ENCODE measurements around the gene TNP2.
"Not testable (repeated sequence)": the region's sequence is repeated elsewhere in the genome, so short reads cannot be mapped to it uniquely, and the experiment has no call there.

TNP2 gene

DNA sequence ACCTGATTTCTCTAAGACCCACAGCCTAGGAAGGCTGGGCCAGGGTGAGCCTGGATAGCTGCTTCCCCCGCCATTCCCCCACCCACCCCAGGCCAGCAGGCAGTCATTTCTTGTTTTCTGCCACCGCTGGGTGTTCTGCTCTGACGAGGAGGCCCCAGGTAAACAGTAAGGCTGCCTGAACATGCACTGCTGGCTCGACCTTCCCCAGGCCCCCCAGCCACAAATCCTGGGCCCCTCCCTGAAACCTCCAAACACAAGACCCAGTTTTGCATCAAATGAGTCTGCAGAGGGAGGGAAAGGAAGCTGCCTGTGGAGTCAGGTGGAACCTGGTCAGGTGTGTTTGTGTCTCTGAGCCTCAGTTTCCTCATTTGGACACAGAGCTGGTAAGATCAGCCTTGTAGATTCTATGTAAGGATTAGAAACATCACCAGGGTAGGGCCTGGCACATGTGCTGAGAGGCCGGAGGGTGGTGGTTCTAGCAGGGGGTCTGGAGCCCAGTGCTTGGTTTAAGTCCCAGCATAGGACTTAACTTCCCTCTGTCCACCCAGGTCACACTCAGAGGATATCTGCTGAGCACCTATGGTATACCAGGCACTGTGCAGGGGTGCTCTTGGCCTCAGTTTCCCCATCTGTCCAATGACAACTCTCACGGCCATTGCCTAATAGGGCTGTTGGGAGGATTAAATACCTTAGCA lies 30.9 kb upstream of the TNP2 start:
- DNase-seq = no peak

- DNase-seq = not testable (repeated sequence)
Observed at GRCh38 chr16:11298950-11299547, 29.9 kb upstream of the TNP2 start.

DNA sequence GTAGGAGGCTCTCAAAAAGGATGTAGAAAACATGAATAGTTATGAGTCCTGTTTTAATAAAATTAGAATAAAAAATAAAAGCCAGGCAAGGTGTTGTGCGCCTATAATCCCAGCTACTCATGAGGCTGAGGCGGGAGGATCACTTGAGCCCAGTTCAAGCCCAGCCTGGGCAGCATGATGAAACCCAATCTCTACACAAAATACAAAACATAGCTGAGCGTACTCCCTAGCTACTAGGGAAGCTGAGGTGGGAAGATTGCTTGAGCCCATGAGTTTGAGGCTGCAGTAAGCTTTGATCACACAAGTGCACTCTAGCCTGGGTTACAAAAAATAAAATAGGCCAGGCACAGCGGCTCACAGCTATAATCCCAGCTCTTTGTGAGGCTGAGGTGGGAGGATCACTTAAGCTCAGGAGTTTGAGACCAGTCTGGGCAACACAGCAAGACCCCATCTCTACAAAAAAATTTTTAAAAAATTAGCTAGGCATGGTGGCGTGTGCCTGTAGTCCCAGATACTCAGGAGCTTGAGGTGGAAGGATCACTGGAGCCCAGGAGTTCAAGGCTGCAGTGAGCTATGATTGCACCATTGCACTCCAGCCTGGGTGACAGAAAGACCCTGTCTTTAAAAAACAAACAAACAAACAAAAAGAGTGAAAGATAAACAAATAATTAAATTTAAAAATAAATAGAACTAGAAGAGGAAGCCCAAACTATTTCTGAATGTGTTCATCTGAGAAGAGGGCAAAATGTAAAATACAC lies 29.2 kb upstream of the TNP2 start:
- DNase-seq = no peak

DNA sequence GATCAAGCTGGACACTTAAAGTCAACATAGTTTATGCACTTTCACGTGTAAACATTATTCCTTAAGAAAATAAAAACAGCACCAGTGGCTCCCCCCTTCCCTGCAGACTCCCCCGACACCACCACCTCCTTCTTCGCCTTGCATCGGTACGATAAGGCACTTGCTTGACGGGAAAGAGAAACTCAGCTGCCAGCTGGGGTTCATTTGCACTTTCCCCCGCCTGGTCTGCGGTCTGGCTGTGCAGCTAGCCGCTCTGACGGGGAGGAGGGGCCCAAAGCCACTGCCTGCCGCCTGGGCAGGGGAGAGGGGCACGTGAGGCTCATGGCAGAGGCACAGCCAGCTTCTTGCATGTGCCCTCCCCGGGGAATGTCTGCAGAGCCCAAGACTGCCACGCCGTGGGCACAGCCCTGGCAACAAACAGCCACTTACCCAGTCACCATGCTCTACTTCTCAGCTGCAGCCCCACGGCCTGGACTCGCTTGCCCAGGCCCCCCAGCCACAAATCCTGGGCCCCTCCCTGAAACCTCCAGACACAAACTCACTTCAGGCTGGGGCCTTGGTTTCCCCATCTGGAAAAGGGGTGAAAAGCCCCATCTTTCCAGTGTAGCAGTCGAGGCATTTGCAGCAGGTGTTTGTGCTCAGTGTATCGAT lies 28.5 kb upstream of the TNP2 start:
- DNase-seq = peak; percentile 27

GRCh38 chr16:11296706-11297491 lies 27.8 kb upstream of the TNP2 start:
- DNase-seq = no peak

DNA sequence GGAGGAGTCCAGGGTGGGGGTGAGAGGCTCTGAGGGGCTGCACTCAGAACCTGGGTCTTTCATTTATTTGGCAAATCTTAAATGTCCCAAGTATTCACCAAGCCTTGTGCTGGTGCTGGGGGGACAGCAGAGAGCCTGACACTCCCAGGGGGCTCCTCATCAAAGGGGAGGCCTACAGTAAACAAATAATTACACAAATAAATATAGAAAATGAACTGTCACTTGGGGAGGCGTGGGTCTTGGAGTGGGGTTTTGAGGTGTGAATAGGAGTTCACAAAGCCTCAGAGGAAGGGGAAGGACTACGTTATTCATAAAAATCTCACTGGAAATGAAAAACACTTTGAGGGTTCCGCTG lies 27.2 kb upstream of the TNP2 start:
- no peak for DNase-seq

GRCh38 chr16:11295672-11296071 lies 26.5 kb upstream of the TNP2 start:
- no peak for DNase-seq

DNA sequence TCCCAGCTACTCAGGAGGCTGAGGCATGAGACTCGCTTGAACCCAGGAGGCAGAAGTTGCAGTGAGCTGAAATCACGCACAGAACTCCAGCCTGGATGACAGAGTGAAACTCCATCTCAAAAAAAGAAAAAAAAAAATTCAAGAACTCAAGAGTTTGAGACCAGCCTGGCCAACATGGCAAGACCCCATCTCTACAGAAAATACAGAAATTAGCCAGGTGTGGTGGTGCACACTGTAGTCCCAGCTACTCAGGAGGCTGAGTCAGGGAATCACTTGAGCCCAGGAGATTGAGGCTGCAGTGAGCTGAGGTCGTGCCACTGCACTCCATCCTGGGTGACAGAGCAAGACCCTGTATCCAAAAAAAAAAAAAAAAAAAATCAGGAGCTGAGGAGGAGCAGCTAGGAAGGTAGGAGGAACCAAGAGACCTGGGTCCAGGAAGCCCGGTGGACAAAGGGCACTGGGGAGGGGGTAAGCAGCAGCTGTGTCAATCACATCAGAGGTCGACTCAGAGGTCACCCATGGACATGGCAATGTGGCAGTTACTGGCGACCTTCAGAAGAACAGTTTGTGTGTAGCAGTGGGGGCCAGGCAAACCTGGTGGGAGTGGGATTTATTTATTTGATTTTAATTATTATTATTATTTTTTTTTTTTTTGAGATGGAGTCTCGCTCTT lies 23.1 kb upstream of the TNP2 start:
- no peak for DNase-seq

DNA sequence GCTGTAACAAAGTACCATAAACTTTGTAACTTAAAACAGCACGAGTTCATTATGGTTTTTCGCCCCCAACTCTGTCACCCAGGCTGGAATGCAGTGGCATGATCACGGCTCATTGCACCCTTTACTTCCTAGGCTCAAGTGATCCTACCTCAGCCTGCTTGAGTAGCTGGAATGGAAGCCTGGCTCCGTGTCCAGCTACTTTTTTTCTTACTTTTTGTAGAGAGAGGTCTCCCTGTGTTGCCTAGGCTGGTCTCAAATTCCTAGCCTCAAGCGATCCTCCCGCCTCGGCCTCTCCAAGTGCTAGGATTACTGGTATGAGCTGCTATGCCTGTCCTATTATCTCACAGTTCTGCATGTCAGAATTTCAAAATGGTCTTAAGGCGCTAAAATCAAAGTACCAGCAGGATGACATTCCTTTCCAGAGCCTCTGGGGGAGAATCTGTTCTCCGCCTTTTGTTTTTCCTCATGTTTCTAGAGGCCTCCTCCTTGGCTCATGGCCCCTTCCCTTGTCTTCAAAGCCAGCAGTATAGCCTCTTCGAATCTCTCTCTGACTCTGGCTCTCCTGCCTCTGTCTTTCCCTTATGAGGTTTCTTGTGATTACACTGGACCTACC lies 22.1 kb upstream of the TNP2 start:
- no peak for DNase-seq

DNA sequence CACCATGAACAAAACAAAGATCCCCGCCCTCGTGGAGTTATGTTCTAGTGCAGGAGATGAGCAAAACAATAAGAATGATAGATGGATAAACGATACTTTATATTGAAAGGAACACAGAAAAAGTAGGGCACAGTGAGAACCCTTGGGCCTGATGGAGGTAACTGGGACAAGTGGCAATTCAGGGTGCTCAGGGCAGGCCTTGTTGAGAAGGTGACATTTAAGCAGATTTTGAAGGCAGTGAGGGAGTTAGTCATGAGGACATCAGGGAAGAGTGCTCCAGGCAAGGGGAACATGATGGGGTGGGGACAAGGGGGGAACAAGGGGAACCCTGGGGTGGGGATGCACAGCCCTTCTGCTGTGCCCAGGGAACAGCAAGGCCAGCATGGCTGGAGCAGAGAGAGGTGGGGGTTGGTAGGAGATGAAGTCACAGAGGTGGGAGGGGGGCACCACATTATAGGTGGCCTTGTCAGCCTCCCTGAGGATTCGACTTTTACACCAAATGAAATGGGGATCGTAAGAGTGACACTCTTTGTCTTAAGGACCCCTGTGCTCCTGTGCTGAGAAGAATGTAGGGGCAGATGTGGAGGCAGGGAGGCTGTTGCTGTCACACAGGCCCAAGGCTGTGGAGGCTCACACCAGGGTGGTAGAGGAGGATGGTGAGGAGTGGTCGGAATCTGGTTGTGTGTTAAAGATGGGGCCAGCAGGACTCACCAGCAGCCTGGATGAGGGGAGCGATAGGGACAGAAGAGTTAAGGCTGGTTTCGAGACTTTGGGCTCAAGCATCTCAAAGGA lies 21.2 kb upstream of the TNP2 start:
- DNase-seq = no peak

DNA sequence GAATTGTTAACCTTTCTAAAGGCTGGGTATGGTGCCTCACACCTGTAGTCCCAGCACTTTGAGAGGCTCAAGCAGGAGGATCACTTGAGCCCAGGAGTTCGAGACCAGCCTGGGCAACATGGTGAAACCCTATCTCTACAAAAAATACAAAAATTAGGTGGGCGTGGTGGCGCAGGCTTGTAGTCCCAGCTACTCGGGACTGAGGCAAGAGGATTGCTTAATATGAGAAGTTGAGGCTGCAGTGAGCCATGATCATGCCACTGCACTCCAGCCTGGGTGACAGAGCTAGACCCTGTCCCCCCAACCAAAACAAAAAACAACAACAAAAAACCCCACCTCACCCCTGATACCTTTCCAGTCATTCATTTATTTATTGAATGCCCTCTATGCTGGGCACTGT lies 20.6 kb upstream of the TNP2 start:
- not testable (repeated sequence) for DNase-seq

GRCh38 chr16:11289202-11289601 lies 20.1 kb upstream of the TNP2 start:
- no peak for DNase-seq

DNA sequence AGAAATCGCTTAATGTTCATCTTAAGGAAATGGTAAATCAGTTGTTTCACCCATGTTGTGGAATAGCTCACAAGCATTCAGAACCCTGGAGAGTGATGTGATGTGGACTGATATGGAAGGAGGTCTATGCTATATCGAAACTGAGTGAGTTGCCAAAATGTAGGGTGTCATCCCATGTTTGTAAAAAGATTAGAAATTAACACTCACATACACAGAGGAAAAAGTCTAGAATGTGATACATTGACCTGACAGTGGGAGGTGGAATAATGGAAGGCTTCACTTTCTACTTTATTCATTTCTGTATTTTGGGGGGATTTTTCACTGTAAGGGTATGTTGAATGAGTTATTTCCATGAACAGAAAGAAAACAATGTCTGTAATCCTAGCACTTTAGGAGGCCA lies 16.7 kb upstream of the TNP2 start:
- no peak for DNase-seq

- no peak for DNase-seq
Observed at GRCh38 chr16:11283820-11284248, 14.7 kb upstream of the TNP2 start.

DNA sequence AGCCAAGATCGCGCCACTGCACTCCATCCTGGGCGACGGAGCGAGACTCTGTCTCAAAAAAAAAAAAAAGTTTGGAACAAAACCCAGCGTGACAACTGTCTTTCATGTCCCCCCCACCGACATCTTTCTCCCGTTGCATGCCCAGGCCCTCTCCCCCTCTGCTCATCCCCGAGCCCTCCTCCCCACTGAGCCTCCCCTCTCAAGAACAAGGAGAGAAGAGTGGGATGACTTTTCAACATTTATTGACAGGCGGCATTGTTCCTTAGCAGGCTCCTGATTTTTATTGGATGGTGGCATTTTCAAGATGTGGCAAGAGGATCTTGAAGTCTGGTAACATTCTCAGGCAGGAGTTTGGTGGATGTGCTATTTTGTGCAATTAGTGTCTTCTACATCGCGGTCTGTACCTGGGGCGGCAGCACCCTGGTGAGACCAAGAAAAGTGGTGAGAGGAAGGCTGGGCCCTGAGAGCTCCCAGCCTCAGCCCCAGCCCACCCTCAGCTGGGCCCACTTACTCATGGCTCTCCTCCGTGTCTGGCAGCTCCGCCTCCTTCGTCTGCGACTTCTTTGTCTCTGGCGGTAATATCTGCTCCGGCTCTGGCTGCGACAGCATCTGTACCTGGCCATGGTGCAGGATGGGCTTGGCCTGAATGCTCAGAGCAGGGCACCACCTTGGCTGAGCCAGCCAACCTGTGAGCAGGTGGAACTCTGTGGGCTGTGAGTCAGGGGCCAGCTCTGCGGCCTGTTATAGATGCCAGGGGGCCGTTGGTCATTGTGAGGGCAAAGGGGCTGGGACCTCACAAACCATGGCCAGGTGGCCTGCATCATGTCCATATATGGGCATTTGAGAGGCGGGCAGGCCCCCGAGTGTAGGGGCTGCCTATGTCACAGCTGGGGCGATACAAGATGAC lies 11.7 kb upstream of the TNP2 start, which contains the start of gene PRM1:
PRM1 (minus strand) TSS at position 715 of the 907 bp plus-strand sequence; CDS start at position 623, 92 bp downstream.
- DNase-seq = no peak

GRCh38 chr16:11278681-11279628 lies 9.8 kb upstream of the TNP2 start:
- DNase-seq = no peak

DNA sequence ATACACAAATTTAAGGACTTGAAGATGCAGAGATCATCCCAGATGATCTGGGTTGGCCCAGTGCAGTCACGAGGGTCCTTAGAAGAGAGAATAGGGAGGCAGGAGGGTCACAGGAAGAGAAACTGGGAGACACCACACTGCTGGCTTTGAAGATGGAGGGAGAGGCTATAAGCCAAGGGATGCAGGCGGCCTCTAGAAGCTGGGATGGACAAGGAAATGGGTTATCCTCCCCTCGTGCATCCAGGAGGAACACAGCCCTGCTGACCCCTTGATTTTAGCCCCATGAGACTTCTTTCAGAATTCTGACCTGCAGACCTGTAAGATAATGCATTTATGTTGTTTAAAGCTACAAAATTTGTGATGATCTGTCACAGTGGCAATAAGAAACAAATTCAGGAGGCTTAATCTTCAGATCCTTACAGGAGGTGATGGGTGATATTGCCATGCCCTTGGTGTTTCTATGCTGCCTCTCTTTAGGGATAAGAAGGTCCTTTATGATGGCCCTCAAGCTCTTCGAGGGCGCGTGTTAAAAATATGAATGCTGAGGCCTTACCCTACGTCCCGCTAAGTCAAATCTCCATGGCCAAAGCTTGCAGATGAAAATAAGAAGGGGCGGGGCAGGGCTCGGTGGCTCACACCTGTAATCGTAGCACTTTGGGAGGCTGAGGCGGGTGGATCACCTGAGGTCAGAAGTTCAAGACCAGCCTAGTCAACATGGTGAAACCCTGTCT lies 8.6 kb upstream of the TNP2 start:
- no peak for DNase-seq
